Measurements from ENCODE around the gene PDIA4.

DNA sequence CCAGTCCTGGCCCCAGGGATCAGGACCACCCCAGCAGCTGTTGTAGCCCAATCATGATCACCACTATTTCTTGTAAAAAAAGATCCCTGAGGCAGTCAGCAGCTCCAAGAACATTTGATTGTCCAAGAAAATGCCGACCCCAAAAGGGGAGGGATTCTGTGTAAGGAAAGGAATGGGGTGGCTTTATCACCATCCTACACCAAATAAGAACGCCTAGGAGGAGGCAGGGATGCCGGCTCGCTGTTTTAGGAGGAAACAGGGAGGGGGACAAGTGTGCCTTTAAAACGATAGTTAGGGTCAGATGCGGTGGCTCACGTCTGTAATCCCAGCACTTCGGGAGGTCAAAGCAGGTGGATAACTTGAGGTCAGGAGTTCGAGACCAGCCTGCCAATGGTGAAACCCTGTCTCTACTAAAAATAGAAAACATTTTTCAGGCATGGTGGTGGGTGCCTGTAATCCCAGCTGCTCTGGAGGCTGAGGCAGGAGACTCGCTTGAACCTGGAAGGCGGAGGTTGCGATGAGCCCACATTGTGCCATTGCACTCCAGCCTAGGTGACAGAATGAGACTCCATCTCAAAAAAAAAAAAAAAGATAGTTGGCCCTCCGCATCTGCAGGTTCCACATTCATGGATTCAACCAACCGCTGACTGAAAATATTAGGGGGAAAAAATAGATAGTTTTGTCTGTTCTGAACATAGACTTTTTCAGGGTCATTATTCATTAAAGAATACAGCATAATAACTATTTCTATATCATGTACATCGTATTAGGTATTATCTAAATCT, 63.6 kb downstream of the PDIA4 start:
- TF ChIP-seq, protein P1, sequence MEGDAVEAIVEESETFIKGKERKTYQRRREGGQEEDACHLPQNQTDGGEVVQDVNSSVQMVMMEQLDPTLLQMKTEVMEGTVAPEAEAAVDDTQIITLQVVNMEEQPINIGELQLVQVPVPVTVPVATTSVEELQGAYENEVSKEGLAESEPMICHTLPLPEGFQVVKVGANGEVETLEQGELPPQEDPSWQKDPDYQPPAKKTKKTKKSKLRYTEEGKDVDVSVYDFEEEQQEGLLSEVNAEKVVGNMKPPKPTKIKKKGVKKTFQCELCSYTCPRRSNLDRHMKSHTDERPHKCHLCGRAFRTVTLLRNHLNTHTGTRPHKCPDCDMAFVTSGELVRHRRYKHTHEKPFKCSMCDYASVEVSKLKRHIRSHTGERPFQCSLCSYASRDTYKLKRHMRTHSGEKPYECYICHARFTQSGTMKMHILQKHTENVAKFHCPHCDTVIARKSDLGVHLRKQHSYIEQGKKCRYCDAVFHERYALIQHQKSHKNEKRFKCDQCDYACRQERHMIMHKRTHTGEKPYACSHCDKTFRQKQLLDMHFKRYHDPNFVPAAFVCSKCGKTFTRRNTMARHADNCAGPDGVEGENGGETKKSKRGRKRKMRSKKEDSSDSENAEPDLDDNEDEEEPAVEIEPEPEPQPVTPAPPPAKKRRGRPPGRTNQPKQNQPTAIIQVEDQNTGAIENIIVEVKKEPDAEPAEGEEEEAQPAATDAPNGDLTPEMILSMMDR (IDR thresholded peaks at IDR 0.05; ENCODE audit: control extremely low read depth in 1 of 3, insufficient read depth in 1 of 3, low read depth in 1 of 3, low read length in 3 of 3), result no peak
- TF ChIP-seq SP2 (IDR thresholded peaks at IDR 0.05; ENCODE audit: low read length) (no peak), YY1 (IDR thresholded peaks at IDR 0.05; ENCODE audit: low read depth, low read length) (no peak), CHD2 (IDR thresholded peaks at IDR 0.05; ENCODE audit: low read length) (no peak), MAFK (IDR thresholded peaks at IDR 0.05; ENCODE audit: low read depth, low read length) (no peak), EZH2 (IDR thresholded peaks at IDR 0.05; ENCODE audit: low read depth, low read length, severe bottlenecking) (no peak), BRCA1 (IDR thresholded peaks at IDR 0.05; ENCODE audit: low read depth, low read length) (no peak), POLR2A (IDR thresholded peaks at IDR 0.05; ENCODE audit: control extremely low read depth in 1 of 2, low read depth in 2 of 2, low read length in 2 of 2) (no peak)
